Activated naive CD8-positive, alpha-beta T cell treated with anti-CD3 and anti-CD28 coated beads, Interleukin-2, amount 10 ng/mL, durations not matched to agents 7 days and 5 days (primary cell): Measurements from ENCODE around the gene USP15. TPM values are rescaled to one million over a fixed set of nuclear protein-coding genes. Genes with fewer than 3 reads are reported as not detected.

Experiments
- ATAC-seq: fragments of 150-1000 bp; cut with Tn5 transposase; one replicate; pipeline ENCODE4 v1.10.0; 2021; ENCODE audit warnings: low read depth, moderate library complexity
- POLR2A ChIA-PET: fragments of 350-600 bp; sonication (Branson Sonifier 250); formaldehyde crosslinking; loops from one replicate; lab custom pipeline; 2021; ENCODE audit warnings: antibody characterized with exemption; lab: Charles Lee
- DNase-seq: peaks from one replicate; pipeline ENCODE4 v3.0.0; 2021
- H3K27ac Mint-ChIP-seq: one replicate; pipeline ENCODE4 v1.8.0; 2022; ENCODE audit warnings: mild to moderate bottlenecking, mixed read lengths
- H3K27me3 Mint-ChIP-seq: one replicate; pipeline ENCODE4 v1.8.0; 2022; ENCODE audit warnings: mild to moderate bottlenecking, moderate library complexity, mixed read lengths
- H3K36me3 Mint-ChIP-seq: one replicate; pipeline ENCODE4 v1.8.0; 2021; ENCODE audit warnings: mild to moderate bottlenecking, mixed read lengths
- H3K4me1 Mint-ChIP-seq: one replicate; pipeline ENCODE4 v1.8.0; 2021; ENCODE audit warnings: mixed read lengths
- H3K4me3 Mint-ChIP-seq: one replicate; pipeline ENCODE4 v1.8.0; 2022; ENCODE audit warnings: mild to moderate bottlenecking, moderate library complexity, mixed read lengths
- H3K9me3 Mint-ChIP-seq: one replicate; pipeline ENCODE4 v1.8.0; 2021; ENCODE audit warnings: mixed read lengths
- total RNA-seq, 2 experiments: library from RNA; stranded (reverse); gene quantifications; one replicate each; pipeline ENCODE4 v1.2.3, GENCODE V29; 2021

The USP15 gene
- total RNA-seq, 2 experiments from 2014 or later, result 163 TPM

- peaks cover 21% of the 10 kb centered on the region for H3K4me1 Mint-ChIP-seq
- H3K27me3 Mint-ChIP-seq, result peaks cover 3% of the 10 kb centered on the region
- ATAC-seq (no peak), DNase-seq (no peak)
- H3K9me3 Mint-ChIP-seq, result no peaks in the 10 kb centered on the region
- H3K27ac Mint-ChIP-seq, result no peak overlapping the region
- peaks cover 16% of the 10 kb centered on the region for H3K36me3 Mint-ChIP-seq
- no peak overlapping the region for H3K4me3 Mint-ChIP-seq
- POLR2A ChIA-PET, result interaction anchor here (1.6 kb wide), 1 partner anchor 12 kb away, joined by 3 read pairs; the partner anchor contains the start of gene USP15
Observed at GRCh38 chr12:62247281-62248045, 12.7 kb upstream of the USP15 start.

GRCh38 chr12:62248873-62249272 lies 11.3 kb upstream of the USP15 start:
- H3K4me1 Mint-ChIP-seq, result peaks cover 21% of the 10 kb centered on the region
- H3K9me3 Mint-ChIP-seq, result no peaks in the 10 kb centered on the region
- peaks cover 3% of the 10 kb centered on the region for H3K27me3 Mint-ChIP-seq
- H3K4me3 Mint-ChIP-seq, result no peak overlapping the region
- POLR2A ChIA-PET, result interaction anchor here (0.6 to 1.6 kb wide), 2 partner anchors 11 to 191 kb away, joined by 3 read pairs; partner anchors contain the start of gene USP15
- H3K27ac Mint-ChIP-seq, result no peak overlapping the region
- DNase-seq, result no peak
- no peak for ATAC-seq
- H3K36me3 Mint-ChIP-seq, result peaks cover 30% of the 10 kb centered on the region

GRCh38 chr12:62249419-62249818 lies 10.8 kb upstream of the USP15 start:
- no peak for ATAC-seq
- Mint-ChIP-seq H3K36me3 (peaks cover 30% of the 10 kb centered on the region), H3K27me3 (peaks cover 3% of the 10 kb centered on the region), H3K9me3 (no peaks in the 10 kb centered on the region), H3K4me1 (peaks cover 21% of the 10 kb centered on the region), H3K27ac (no peak overlapping the region), H3K4me3 (no peak overlapping the region)
- POLR2A ChIA-PET, result interaction anchor here (0.6 to 1.6 kb wide), 2 partner anchors 10 to 191 kb away, joined by 3 read pairs; partner anchors contain the start of gene USP15
- no peak for DNase-seq

DNA sequence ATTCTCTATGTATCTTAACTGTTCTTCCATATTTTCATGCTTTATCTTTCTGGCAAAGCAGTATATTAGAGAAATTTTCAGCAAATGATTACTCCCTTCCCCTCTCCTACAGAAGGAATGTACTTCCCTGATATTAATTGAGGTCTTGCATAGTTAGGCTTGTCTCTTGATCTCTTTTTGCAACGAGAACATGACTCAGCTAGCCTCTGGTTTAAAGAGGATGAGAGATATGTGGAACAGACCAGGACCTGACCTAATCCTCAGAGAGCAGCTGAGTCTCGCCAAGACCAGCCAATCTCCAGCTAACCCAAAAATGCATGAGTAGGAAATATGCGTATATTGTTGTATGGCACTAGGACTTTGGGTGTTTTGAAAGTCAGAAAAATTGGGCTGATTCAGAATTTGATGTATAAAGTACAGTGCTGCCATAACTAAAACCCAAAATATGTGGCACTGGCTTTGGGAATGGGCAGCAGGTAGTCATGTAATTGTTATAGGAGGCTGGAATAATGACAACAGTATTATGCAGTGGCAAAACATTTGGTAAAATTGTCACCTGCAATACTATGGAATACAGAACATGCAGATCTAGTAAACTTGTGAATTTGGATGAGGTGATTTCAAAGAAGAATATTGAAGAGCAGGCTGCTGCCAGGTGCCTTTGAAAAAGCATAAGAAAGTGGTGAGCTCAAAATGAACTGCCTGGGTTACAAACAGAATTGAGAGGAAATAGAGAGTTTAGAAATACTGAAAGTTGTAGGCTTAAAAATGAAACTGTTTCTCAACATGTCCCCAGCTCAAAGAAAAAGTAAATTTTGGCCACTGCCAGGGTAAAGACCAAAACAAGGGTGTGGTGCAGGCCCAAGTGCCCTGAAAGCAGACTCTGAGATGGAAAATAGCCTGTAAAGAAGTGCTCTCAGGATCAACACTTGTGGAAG lies 9.3 kb upstream of the USP15 start:
- Mint-ChIP-seq H3K9me3 (no peaks in the 10 kb centered on the region), H3K36me3 (peaks cover 32% of the 10 kb centered on the region), H3K27me3 (peaks cover 3% of the 10 kb centered on the region), H3K4me1 (peaks cover 21% of the 10 kb centered on the region), H3K4me3 (peak overlapping the region; percentile 73), H3K27ac (peak overlapping the region; percentile 96)
- ATAC-seq (peak; percentile 83), DNase-seq (no peak)
- POLR2A ChIA-PET, result interaction anchor here (0.7 to 2.2 kb wide), 3 partner anchors 9 to 184 kb away, joined by 3 to 26 read pairs (median 4); partner anchors contain the start of gene USP15

DNA sequence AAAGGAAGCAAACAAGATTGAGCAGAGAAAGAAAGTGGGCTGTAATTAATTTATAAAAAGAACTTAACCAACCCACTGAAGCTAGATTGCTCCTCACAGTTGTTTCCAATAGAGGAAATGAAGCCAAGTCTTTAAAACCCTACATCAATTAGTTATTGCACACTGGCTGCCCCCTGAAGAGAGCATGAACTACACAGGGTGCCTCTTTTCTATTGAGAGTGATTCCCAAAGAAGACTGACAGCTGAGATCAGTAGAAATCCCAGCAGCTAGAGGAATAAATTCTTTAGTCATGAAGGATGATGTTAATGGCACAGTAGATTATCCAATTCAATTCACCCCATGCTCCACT lies 8.6 kb upstream of the USP15 start:
- Mint-ChIP-seq H3K27ac (peak overlapping the region; percentile 96), H3K9me3 (no peaks in the 10 kb centered on the region), H3K27me3 (peaks cover 3% of the 10 kb centered on the region), H3K4me3 (peak overlapping the region; percentile 73), H3K4me1 (peaks cover 26% of the 10 kb centered on the region), H3K36me3 (peaks cover 32% of the 10 kb centered on the region)
- DNase-seq (no peak), ATAC-seq (peak; percentile 37)
- POLR2A ChIA-PET, result interaction anchor here (0.7 to 2.2 kb wide), 3 partner anchors 8 to 183 kb away, joined by 3 to 26 read pairs (median 4); partner anchors contain the start of gene USP15

- Mint-ChIP-seq H3K27me3 (peaks cover 3% of the 10 kb centered on the region), H3K36me3 (peaks cover 35% of the 10 kb centered on the region), H3K4me3 (no peak overlapping the region), H3K9me3 (no peaks in the 10 kb centered on the region), H3K27ac (no peak overlapping the region), H3K4me1 (peaks cover 34% of the 10 kb centered on the region)
- no peak for DNase-seq
- POLR2A ChIA-PET, result interaction anchor here (2.2 kb wide), 1 partner anchor 7 kb away, joined by 26 read pairs; the partner anchor contains the start of gene USP15
- ATAC-seq, result no peak
Observed at GRCh38 chr12:62252576-62252975, 7.6 kb upstream of the USP15 start.

DNA sequence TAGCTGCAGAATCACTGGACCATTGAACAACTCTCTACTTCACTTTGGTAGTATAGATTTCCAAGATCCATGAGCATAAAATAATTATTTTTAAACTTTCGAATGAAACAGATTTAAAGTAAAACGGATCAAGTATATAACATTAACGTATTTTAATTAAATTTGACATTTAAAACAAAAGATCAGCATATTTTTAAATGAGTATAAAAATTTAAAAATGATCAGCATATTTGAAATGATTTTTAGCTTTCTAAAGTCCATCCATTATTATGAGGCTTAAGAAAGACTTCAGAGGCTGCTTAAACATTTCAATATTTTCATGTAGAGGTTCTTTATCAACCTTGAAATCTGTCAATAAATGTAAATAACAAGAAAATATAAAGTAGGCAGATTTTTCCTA lies 5.2 kb upstream of the USP15 start:
- ATAC-seq, result no peak
- Mint-ChIP-seq H3K4me3 (no peak overlapping the region), H3K9me3 (no peaks in the 10 kb centered on the region), H3K27ac (no peak overlapping the region), H3K27me3 (no peaks in the 10 kb centered on the region), H3K36me3 (peaks cover 32% of the 10 kb centered on the region), H3K4me1 (peaks cover 36% of the 10 kb centered on the region)
- DNase-seq, result no peak
- POLR2A ChIA-PET, result no interaction called here

DNA sequence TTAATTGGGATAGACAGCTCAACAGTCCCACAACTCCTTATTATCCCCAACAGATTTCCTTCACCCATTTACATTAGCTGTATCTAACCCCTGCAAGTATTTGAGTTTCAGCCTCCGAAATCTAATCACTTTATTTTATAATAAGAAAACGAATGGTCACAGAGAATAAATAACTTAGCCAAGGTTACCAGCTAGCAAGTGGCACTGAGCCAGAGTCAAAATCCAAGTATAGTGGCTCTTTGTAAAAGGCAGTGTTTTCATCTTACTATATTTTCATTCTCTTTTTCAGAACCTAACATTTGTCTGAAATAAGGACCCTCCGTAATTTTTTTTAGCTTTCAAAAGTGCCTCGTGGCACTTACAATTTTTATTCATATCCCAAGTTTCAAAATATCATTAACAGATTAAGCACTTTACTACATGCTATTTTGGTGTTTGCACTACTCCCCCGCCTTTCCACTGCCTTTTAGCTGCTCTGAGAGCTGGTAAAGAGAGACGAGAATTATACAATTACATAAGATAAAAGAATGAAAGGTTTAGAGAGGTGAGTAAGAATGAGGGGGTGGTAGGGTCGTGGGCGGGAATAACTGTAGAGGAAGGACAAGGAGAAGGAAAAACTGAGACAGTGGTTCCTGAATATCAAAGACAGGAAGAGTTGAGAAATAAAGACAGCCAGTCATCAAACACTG lies 3.7 kb upstream of the USP15 start:
- ATAC-seq (no peak), DNase-seq (no peak)
- no peaks in the 10 kb centered on the region for H3K27me3 Mint-ChIP-seq
- POLR2A ChIA-PET, result no interaction called here
- no peaks in the 10 kb centered on the region for H3K9me3 Mint-ChIP-seq
- H3K4me3 Mint-ChIP-seq, result peak overlapping the region; percentile 70
- H3K36me3 Mint-ChIP-seq, result peaks cover 25% of the 10 kb centered on the region
- H3K4me1 Mint-ChIP-seq, result peaks cover 24% of the 10 kb centered on the region
- H3K27ac Mint-ChIP-seq, result peak overlapping the region; percentile 72

DNA sequence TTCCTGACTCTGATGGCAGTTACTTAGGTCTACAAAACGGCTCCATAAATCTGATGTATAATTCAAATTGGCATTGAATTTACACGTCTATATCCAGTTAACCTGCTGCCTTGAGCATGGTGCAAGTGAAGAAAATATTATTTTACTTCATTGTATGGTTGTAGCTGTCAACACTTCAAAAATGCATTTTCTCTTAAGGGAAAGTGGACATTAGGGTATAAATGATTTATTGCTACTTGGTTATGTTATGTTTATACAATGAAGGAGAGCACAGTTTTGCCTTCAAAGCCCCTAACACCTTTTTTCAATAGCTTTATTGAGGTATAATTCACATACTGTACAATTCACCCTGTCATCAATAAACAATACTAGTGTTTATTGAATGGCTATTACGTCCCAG lies 2.0 kb upstream of the USP15 start:
- H3K4me1 Mint-ChIP-seq, result peaks cover 24% of the 10 kb centered on the region
- peaks cover 19% of the 10 kb centered on the region for H3K36me3 Mint-ChIP-seq
- peak overlapping the region; percentile 98 for H3K27ac Mint-ChIP-seq
- POLR2A ChIA-PET, result no interaction called here
- H3K4me3 Mint-ChIP-seq, result peak overlapping the region; percentile 92
- H3K27me3 Mint-ChIP-seq, result no peaks in the 10 kb centered on the region
- ATAC-seq, result no peak
- DNase-seq, result no peak
- no peaks in the 10 kb centered on the region for H3K9me3 Mint-ChIP-seq

DNA sequence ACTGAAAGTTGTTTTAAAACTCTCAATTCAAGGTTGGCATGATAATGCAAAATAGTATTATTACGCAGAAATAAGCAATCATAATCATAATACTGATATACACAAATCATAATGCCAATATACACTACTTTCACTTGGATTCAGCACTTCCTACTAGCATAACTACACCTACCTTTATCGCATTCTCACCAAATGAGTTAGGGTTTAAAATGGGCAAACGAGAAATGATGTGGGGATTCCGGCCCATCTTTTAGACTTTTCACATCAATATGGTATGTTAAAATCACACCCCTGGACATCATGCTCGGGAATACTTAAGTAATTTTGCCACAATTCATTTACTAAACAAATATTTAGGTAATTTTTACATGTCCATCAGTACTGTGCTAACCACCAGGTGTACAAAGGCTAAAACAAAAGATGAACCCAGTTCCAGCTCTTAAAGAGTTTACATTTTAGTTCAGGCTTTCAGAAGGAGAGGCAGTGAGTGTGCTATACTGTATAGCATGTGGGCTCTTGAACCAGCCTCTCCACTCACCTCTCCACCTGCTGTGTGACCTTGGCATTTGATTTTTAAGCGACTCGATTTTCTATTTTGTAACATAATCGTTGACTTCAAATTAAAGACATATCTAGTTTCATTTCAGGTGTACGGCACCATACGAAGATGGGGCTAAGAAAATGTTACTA lies 1.1 kb upstream of the USP15 start:
- H3K9me3 Mint-ChIP-seq, result no peaks in the 10 kb centered on the region
- H3K36me3 Mint-ChIP-seq, result peaks cover 21% of the 10 kb centered on the region
- POLR2A ChIA-PET, result interaction anchor here (1.0 to 2.0 kb wide), 5 partner anchors 8 to 344 kb away, joined by 3 to 26 read pairs (median 3); no protein-coding TSS in a partner anchor
- H3K4me3 Mint-ChIP-seq, result peak overlapping the region; percentile 92
- H3K4me1 Mint-ChIP-seq, result peaks cover 32% of the 10 kb centered on the region
- ATAC-seq (peak; percentile 5), DNase-seq (no peak)
- H3K27me3 Mint-ChIP-seq, result no peaks in the 10 kb centered on the region
- peak overlapping the region; percentile 98 for H3K27ac Mint-ChIP-seq

DNA sequence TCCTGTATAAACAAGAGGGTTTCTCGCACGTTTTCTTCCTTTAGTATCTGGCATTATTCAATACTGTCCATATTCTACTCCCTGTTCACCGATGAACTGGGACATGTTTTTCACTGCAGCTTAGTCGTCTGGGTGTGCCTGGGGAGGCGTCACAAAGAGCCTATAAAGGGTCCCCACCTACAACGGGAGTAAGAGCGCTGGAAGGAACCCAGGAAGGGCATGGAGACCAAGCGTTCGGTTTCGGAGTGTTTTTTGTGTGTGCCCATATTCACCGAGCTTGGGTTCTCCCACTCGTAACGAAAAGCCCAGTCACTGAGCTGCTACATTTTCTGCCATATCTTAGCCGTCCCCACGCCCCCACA lies 592 bp upstream of the USP15 start:
- DNase-seq, result no peak
- peak; percentile 10 for ATAC-seq
- Mint-ChIP-seq H3K9me3 (no peaks in the 10 kb centered on the region), H3K4me1 (peaks cover 36% of the 10 kb centered on the region), H3K27me3 (no peaks in the 10 kb centered on the region), H3K36me3 (peaks cover 24% of the 10 kb centered on the region), H3K27ac (peak overlapping the region; percentile 98), H3K4me3 (peak overlapping the region; percentile 92)
- POLR2A ChIA-PET, result interaction anchor here (0.7 to 2.0 kb wide), 7 partner anchors 8 to 344 kb away, joined by 3 to 26 read pairs (median 3); no protein-coding TSS in a partner anchor
